ENCODE data around the gene CD300A.

CD300A gene

DNA sequence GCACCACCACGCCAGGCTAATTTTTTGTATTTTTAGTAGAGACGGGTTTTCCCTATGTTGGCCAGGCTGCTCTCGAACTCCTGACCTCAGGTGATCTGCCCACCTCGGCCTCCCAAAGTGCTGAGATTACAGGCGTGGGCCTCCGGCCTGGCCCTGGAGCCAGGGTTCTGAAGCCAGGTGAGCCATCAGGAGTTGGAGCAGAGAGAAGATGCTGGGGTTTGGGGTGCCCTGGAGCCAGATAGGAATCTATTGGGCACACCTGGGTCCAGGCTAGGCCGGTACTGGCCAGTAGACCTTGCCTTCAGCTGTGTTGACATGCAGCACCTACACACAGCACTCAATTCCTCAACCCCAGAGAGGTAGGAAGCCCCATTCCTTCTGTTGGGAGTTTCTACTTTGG is 5.4 kb upstream of the CD300A start:
- H3K27ac ChIP-seq (ENCODE audit: low read depth, low read length) = no peak overlapping the region
- H3K36me3 ChIP-seq (ENCODE audit: control insufficient read depth in 5 of 5, insufficient read depth in 5 of 5, low read length in 5 of 5) = no peaks in the 10 kb centered on the region
- no peak overlapping the region for H3K9ac ChIP-seq (ENCODE audit: low read length in 5 of 5)
- H3K27me3 ChIP-seq (ENCODE audit: control insufficient read depth in 5 of 5, insufficient read depth in 4 of 5, low read length in 5 of 5) = peaks cover 1 to 9% (median 6%) of the 10 kb centered on the region in 5 donors
- no peak overlapping the region for H3K4me3 ChIP-seq (ENCODE audit: low read depth in 1 of 5, low read length in 5 of 5)
- H3K9me3 ChIP-seq (ENCODE audit: control insufficient read depth in 5 of 5, low read length in 5 of 5) = no peaks in the 10 kb centered on the region
- peaks cover 0 to 26% (median 14%) of the 10 kb centered on the region in 5 donors for H3K4me1 ChIP-seq (ENCODE audit: control insufficient read depth in 5 of 5, insufficient read depth in 5 of 5, low read length in 5 of 5)

DNA sequence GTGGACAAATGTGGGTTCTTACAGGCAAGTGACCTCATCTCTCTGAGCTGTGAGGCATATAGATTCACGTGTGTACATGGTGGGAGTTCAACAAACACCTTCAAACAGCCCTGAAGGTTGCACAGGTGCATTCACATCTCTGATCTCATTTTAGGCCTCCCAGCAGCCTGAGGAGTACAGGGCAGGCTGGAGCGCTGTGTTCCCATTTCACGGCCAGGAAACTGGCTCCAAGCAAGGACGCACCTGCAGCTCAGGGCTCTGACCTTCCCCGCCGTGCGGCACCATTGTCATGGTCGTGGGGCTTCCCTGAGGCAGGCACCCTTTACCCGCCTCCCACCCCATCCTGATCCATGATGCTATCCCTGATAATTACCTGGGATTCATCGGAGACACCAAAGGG is 4.8 kb upstream of the CD300A start:
- H3K27ac ChIP-seq (ENCODE audit: low read depth, low read length) = no peak overlapping the region
- peaks cover 0 to 31% (median 15%) of the 10 kb centered on the region in 5 donors for H3K4me1 ChIP-seq (ENCODE audit: control insufficient read depth in 5 of 5, insufficient read depth in 5 of 5, low read length in 5 of 5)
- no peaks in the 10 kb centered on the region for H3K9me3 ChIP-seq (ENCODE audit: control insufficient read depth in 5 of 5, low read length in 5 of 5)

DNA sequence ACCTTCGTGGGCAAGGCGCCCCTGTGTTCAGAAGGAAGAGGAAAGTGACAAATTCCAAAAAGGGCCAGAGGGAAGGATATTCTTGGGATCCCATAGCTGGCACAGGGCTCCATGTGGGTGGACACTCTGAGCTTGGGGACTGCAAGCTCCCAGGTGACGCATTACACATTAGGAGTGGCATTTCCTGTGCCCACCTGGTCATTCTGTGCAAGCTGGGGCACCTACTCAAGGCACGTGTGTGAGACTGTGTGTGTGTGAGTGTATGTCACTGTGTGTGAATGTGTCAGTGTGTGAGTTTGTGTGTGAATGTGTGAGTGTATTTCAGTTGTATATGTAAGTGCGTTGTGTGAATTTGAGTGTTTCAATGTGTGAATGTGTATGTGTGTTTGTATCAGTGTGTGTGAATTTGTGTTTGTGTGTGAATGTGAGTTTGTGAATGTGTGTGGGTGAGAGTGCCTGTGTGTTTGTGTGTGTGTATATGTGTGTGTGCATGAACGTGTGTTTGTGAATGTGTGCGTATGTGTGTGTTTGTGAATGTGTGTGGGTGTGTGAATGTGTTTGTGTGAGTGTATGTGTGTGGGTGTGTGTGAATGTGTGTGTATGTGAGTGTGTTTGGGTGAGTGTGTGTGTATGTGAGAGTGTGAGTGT is 1.6 kb upstream of the CD300A start:
- Histone ChIP-seq H3K9me3 (ENCODE audit: control insufficient read depth in 5 of 5, low read length in 5 of 5) (no peaks in the 10 kb centered on the region), H3K27ac (ENCODE audit: low read depth, low read length) (no peak overlapping the region), H3K4me3 (ENCODE audit: low read depth in 1 of 5, low read length in 5 of 5) (no peak overlapping the region), H3K36me3 (ENCODE audit: control insufficient read depth in 5 of 5, insufficient read depth in 5 of 5, low read length in 5 of 5) (no peaks in the 10 kb centered on the region), H3K27me3 (ENCODE audit: control insufficient read depth in 5 of 5, insufficient read depth in 4 of 5, low read length in 5 of 5) (peaks cover 14 to 24% (median 22%) of the 10 kb centered on the region in 5 donors), H3K4me1 (ENCODE audit: control insufficient read depth in 5 of 5, insufficient read depth in 5 of 5, low read length in 5 of 5) (peaks cover 0 to 26% (median 8%) of the 10 kb centered on the region in 5 donors), H3K9ac (ENCODE audit: low read length in 5 of 5) (no peak overlapping the region)

More for the DNA sequence above, 4.8 kb upstream of the CD300A start:
- Histone ChIP-seq H3K36me3 (ENCODE audit: control insufficient read depth in 5 of 5, insufficient read depth in 5 of 5, low read length in 5 of 5) (no peaks in the 10 kb centered on the region), H3K4me3 (ENCODE audit: low read depth in 1 of 5, low read length in 5 of 5) (no peak overlapping the region), H3K27me3 (ENCODE audit: control insufficient read depth in 5 of 5, insufficient read depth in 4 of 5, low read length in 5 of 5) (peaks cover 8 to 15% (median 12%) of the 10 kb centered on the region in 5 donors), H3K9ac (ENCODE audit: low read length in 5 of 5) (no peak overlapping the region)

DNA sequence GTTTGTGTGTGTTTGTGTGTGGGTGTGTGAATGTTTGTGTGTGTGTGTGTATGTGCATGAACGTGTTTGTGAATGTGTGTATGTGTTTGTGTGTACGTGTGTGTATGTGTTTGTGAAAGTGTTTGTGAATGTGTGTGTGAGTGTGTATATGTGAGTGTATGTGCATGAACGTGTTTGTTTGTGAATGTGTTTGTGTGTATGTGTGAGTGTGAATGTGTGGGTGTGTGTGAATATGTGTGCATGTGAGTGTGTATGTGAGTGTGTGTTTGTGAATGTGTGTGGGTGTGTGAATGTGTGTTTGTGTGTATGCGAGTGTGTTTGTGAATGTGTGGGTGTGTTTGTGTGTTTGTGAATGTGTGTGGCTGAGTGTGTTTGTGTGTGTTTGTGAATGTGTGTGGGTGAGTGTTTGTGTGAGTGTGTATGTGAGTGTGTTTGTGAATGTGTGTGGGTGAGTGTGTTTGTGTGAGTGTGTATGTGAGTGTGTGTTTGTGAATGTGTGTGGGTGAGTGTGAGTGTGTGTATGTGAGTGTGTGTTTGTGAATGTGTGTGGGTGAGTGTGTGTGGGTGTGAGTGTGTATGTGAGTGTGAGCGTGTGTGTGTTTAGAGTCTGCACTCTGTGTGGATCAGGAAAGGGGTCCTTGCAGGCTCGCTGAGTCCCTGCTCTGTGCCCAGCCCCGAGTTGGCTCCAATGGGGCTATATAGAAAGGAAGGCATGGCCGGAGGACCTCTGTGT is 890 bp upstream of the CD300A start:
- Histone ChIP-seq H3K36me3 (ENCODE audit: control insufficient read depth in 5 of 5, insufficient read depth in 5 of 5, low read length in 5 of 5) (no peaks in the 10 kb centered on the region), H3K27me3 (ENCODE audit: control insufficient read depth in 5 of 5, insufficient read depth in 4 of 5, low read length in 5 of 5) (peaks cover 14 to 24% (median 22%) of the 10 kb centered on the region in 5 donors), H3K9me3 (ENCODE audit: control insufficient read depth in 5 of 5, low read length in 5 of 5) (no peaks in the 10 kb centered on the region), H3K27ac (ENCODE audit: low read depth, low read length) (no peak overlapping the region), H3K4me1 (ENCODE audit: control insufficient read depth in 5 of 5, insufficient read depth in 5 of 5, low read length in 5 of 5) (peaks cover 0 to 26% (median 8%) of the 10 kb centered on the region in 5 donors), H3K9ac (ENCODE audit: low read length in 5 of 5) (no peak overlapping the region), H3K4me3 (ENCODE audit: low read depth in 1 of 5, low read length in 5 of 5) (peak overlapping the region in 2 of 5 donors; percentile 2 to 55)

DNA sequence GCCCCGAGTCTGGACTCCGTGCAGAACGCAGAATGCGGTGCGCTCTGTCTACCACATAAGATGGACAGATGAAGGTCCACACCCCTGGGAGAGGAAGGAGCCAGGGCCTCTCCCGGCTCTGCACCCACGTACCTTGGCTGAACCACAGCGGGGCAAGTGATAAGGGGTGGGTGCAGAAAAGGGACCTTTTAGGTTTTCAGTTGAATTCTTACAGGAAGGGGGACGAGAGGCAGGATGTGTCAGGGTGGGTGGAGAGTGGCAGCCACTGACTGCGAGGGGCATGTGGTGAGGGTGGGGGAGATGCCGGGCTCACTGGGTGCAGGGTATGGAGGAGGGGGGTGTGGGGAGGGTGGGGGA is 372 bp downstream of the CD300A start:
- Histone ChIP-seq H3K27me3 (ENCODE audit: control insufficient read depth in 5 of 5, insufficient read depth in 4 of 5, low read length in 5 of 5) (peaks cover 14 to 24% (median 22%) of the 10 kb centered on the region in 5 donors), H3K27ac (ENCODE audit: low read depth, low read length) (no peak overlapping the region), H3K9ac (ENCODE audit: low read length in 5 of 5) (peak overlapping the region in 2 of 5 donors; percentile 41 to 46), H3K9me3 (ENCODE audit: control insufficient read depth in 5 of 5, low read length in 5 of 5) (no peaks in the 10 kb centered on the region), H3K4me3 (ENCODE audit: low read depth in 1 of 5, low read length in 5 of 5) (peak overlapping the region in 3 of 5 donors; percentile 2 to 63 (median 55)), H3K4me1 (ENCODE audit: control insufficient read depth in 5 of 5, insufficient read depth in 5 of 5, low read length in 5 of 5) (peaks cover 0 to 26% (median 8%) of the 10 kb centered on the region in 5 donors), H3K36me3 (ENCODE audit: control insufficient read depth in 5 of 5, insufficient read depth in 5 of 5, low read length in 5 of 5) (no peaks in the 10 kb centered on the region)

DNA sequence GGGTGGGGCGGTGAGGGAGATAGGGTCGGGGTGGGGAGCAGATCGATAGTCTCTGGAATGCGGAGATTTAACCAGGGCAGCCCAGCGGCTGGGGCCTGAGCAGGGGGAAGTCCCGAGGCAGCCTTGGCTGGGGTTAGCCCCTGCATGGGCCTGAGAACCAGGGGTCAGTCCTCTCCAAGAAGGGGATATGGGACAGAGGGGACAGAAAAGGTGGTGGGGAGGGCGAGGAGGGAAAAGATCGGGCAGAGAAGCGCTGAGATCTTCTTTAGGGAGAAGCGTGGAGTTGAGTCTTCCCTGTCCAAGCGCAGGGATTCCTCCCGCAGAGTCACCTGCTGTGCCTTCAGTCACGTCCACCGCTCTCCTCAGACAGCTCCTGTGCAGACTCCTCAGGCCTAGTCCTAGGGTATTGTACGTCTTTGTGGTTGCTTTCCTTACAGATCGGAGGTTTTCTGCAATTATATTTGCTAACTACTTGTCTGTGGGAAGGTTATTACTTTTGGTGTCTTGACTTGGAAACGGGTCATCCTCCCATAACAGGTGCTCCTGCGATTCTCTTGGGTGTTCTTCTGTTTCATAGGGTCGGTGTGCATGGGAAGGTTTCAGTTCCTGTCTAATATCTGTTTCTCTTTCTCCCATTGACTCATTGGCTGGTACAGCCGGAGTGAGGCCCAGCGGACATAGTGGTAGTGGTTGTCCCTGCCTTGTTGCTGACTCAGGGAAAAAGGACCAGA is 952 bp downstream of the CD300A start:
- Histone ChIP-seq H3K9ac (ENCODE audit: low read length in 5 of 5) (no peak overlapping the region), H3K4me1 (ENCODE audit: control insufficient read depth in 5 of 5, insufficient read depth in 5 of 5, low read length in 5 of 5) (peaks cover 0 to 25% (median 8%) of the 10 kb centered on the region in 5 donors), H3K27me3 (ENCODE audit: control insufficient read depth in 5 of 5, insufficient read depth in 4 of 5, low read length in 5 of 5) (peaks cover 14 to 24% (median 21%) of the 10 kb centered on the region in 5 donors), H3K36me3 (ENCODE audit: control insufficient read depth in 5 of 5, insufficient read depth in 5 of 5, low read length in 5 of 5) (peaks cover 0 to 2% (median 0%) of the 10 kb centered on the region in 5 donors), H3K9me3 (ENCODE audit: control insufficient read depth in 5 of 5, low read length in 5 of 5) (no peaks in the 10 kb centered on the region), H3K27ac (ENCODE audit: low read depth, low read length) (no peak overlapping the region), H3K4me3 (ENCODE audit: low read depth in 1 of 5, low read length in 5 of 5) (peak overlapping the region in 4 of 5 donors; percentile 25 to 60 (median 46))

DNA sequence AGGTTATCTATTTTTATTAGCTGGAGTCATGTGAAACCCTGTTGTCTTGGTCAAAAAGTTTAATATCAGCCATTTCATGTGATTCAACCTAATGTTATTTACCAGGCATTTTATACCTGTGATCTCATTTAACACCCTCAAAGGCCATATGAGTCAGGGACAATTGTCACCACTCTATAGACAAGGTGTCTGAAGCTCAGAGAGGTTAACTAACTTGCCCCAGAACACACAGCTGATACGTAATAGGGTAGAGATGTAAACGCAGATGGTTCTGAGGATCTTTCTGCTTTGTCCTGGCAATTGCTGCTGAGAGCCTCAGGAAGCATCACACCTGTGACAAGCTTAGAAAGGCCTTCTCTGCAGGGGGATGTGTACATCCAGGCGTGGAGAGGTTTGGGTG is 4.9 kb downstream of the CD300A start:
- Histone ChIP-seq H3K27me3 (ENCODE audit: control insufficient read depth in 5 of 5, insufficient read depth in 4 of 5, low read length in 5 of 5) (peaks cover 6 to 24% (median 23%) of the 10 kb centered on the region in 5 donors), H3K27ac (ENCODE audit: low read depth, low read length) (no peak overlapping the region), H3K4me1 (ENCODE audit: control insufficient read depth in 5 of 5, insufficient read depth in 5 of 5, low read length in 5 of 5) (peaks cover 0 to 5% (median 0%) of the 10 kb centered on the region in 5 donors), H3K9ac (ENCODE audit: low read length in 5 of 5) (no peak overlapping the region), H3K36me3 (ENCODE audit: control insufficient read depth in 5 of 5, insufficient read depth in 5 of 5, low read length in 5 of 5) (peaks cover 0 to 8% (median 0%) of the 10 kb centered on the region in 5 donors), H3K9me3 (ENCODE audit: control insufficient read depth in 5 of 5, low read length in 5 of 5) (peaks cover 0 to 8% (median 5%) of the 10 kb centered on the region in 5 donors), H3K4me3 (ENCODE audit: low read depth in 1 of 5, low read length in 5 of 5) (no peak overlapping the region)

DNA sequence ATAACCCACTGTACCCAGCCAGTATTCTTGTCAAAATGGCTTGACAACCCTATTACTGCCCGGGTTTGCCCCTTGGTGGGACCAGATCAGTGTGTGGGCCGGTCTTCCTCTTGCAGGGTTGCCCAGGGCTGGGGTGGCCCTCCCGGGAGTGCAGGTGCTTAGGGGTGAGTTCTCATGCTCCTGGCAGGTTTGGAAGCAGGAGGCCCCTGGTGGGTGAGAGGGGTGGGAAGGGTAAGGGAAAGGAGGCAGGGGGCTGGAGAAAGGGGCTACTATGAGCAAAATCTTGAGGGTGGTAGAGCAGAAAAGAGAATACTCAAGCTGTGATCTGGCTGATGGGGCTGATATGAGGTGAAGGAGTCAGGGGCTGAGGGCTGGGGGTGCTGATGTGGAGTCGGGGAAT is 6.5 kb downstream of the CD300A start:
- no peak overlapping the region for H3K4me3 ChIP-seq (ENCODE audit: low read depth in 1 of 5, low read length in 5 of 5)
- H3K27me3 ChIP-seq (ENCODE audit: control insufficient read depth in 5 of 5, insufficient read depth in 4 of 5, low read length in 5 of 5) = peaks cover 0 to 15% (median 11%) of the 10 kb centered on the region in 5 donors
- peaks cover 0 to 8% (median 5%) of the 10 kb centered on the region in 5 donors for H3K9me3 ChIP-seq (ENCODE audit: control insufficient read depth in 5 of 5, low read length in 5 of 5)
- H3K4me1 ChIP-seq (ENCODE audit: control insufficient read depth in 5 of 5, insufficient read depth in 5 of 5, low read length in 5 of 5) = peaks cover 0 to 9% (median 3%) of the 10 kb centered on the region in 5 donors
- H3K36me3 ChIP-seq (ENCODE audit: control insufficient read depth in 5 of 5, insufficient read depth in 5 of 5, low read length in 5 of 5) = peaks cover 0 to 8% (median 0%) of the 10 kb centered on the region in 5 donors
- no peak overlapping the region for H3K9ac ChIP-seq (ENCODE audit: low read length in 5 of 5)
- no peak overlapping the region for H3K27ac ChIP-seq (ENCODE audit: low read depth, low read length)

DNA sequence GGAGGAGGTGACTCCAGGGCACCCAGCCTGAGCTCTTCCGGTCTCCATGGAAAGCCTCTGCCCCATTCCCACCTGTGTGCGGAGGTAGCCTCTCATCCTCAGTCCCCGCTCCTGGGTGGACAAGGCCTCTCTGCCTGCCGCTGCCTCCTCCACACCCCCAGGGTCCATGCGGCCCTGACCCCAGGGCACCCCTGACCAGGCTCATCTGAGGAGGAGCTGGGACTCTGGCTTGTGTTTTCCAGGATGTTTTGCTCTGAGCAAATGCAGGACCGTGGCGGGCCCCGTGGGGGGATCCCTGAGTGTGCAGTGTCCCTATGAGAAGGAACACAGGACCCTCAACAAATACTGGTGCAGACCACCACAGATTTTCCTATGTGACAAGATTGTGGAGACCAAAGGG is 6.9 kb downstream of the CD300A start:
- peaks cover 0 to 8% (median 0%) of the 10 kb centered on the region in 5 donors for H3K36me3 ChIP-seq (ENCODE audit: control insufficient read depth in 5 of 5, insufficient read depth in 5 of 5, low read length in 5 of 5)
- H3K4me3 ChIP-seq (ENCODE audit: low read depth in 1 of 5, low read length in 5 of 5) = no peak overlapping the region
- no peak overlapping the region for H3K9ac ChIP-seq (ENCODE audit: low read length in 5 of 5)
- peaks cover 0 to 15% (median 10%) of the 10 kb centered on the region in 5 donors for H3K27me3 ChIP-seq (ENCODE audit: control insufficient read depth in 5 of 5, insufficient read depth in 4 of 5, low read length in 5 of 5)
- peaks cover 0 to 8% (median 5%) of the 10 kb centered on the region in 5 donors for H3K9me3 ChIP-seq (ENCODE audit: control insufficient read depth in 5 of 5, low read length in 5 of 5)
- H3K4me1 ChIP-seq (ENCODE audit: control insufficient read depth in 5 of 5, insufficient read depth in 5 of 5, low read length in 5 of 5) = peaks cover 0 to 13% (median 7%) of the 10 kb centered on the region in 5 donors
- H3K27ac ChIP-seq (ENCODE audit: low read depth, low read length) = no peak overlapping the region
